GM12892 (cell line): ENCODE results near the gene WDR45B.

Experiments used
- DNase-seq: peaks from one replicate; pipeline ENCODE4 v3.0.0; 2011; ENCODE audit not compliant: insufficient read length
- FAIRE-seq: peaks from 2 replicates; lab custom pipeline; 2011; peaks lifted over from hg19 to GRCh38; lab: Jason Lieb, UNC
- POLR2A ChIP-seq: IDR thresholded peaks from 2 replicates; pipeline ENCODE4 v1.6.1; 2011; ENCODE audit warnings: low read depth, low read length, control low read depth
- POLR2AphosphoS5 ChIP-seq: IDR thresholded peaks from 2 replicates; pipeline ENCODE4 v1.6.1; 2011; ENCODE audit warnings: low read depth, low read length, control low read depth
- TAF1 ChIP-seq: IDR thresholded peaks from 2 replicates; pipeline ENCODE4 v1.6.1; 2011; ENCODE audit warnings: low read depth, mild to moderate bottlenecking, control low read depth, low read length, borderline replicate concordance

The WDR45B gene

DNA sequence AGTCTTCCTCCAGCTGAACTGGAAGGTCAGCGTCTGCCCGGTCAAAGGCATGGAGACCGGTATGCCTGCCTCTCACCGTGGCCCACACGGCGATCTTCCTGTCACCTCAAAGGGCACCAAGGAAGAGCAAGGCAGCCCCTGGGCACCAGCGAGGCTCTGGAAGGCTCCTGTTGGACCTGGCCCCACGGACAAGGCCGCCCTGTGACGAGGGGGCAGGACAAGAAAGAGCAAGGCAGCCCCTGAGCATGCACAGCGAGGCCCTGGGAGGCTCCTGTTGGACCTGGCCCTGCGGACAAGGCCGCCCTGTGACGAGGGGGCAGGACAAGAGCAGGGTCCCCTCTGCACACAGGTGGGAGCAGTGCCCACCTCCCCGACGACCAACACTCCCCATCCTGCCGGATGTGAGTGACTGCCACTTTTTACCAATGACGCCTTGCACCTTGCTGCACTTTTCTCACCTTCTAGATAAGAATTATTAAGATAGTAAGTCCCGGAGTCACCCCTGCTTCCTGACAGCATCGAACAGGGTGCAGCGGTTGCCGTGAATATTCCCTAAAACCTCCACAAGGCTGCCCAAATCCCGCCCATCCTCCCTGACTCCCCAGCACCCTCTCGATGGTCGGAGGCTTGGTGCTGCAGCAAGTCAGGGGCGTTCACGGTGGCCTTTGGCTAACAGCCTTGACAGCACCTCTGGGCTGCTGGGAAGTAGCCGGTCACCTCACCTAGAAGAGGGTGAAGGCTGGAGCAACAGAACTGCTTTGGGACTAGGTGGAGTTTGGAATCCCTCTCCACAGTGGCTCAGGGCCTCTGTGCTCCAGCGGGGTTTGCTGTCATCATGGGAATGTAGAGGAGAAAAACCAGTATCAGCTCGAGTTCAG, 5.6 kb upstream of the WDR45B start:
- FAIRE-seq = no peak
- DNase-seq = no peak
- no peak for TF ChIP-seq POLR2AphosphoS5
- TF ChIP-seq POLR2A = no peak
- TF ChIP-seq TAF1 = no peak

DNA sequence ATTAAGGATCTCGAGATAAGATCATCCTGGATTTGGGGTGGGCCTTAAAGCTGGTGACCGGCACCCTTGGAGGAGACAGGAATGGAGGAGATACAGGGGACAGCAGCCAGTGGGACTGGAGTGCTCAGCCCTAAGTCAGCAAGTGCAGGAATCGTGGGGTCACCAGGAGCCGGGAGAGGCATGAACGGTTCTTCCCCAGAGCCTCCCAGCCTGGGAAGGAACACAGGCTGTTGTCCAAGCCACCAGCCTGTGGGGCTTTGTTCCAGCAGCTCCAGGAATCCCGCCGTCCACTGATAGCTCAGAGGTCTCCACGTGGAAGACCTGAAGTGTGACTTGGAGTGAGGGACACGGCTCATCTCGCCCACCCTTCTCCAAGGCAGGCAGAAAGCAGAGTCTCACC, 2.5 kb upstream of the WDR45B start:
- DNase-seq (no peak), FAIRE-seq (no peak)
- no peak for TF ChIP-seq POLR2AphosphoS5
- TF ChIP-seq POLR2A = no peak
- TF ChIP-seq TAF1 = no peak

DNA sequence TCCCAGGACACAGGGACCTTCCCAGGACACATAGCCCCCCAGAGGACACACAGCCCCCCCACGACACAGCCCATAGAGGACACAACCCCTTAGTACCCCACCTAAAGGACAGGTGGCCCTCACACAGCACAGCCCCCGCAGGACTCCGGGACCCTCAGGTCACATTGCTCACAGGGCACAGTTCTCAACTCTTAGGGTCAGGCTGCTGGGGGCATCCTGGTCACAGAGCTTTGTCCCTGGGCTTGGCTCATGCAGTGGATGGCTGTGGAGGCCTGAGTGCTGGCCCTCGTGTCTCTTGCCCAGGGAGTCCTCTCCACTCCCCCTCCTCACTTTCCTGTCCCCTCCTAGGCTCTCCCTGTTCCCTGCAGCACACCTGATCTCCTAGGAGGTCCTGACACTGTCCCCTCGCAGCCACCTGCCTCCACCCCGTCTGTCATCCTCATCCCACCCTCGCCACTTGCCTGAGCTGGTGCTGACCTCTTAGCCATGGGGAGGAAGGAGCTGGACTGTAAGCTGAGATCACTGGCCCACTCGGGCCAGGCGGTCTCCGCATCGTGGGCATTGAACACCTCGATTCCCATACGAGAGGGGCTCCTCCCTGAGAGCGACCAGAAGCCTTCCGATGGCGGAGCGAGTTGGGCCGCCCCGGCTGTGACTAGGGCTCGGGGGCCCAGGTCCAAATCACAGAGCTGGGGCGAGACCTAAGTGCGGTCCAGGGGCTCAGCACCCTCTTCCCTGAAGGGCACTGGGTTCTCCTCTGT, 1.4 kb upstream of the WDR45B start:
- no peak for FAIRE-seq
- DNase-seq = no peak
- TF ChIP-seq TAF1 (no peak), POLR2AphosphoS5 (no peak)

DNA sequence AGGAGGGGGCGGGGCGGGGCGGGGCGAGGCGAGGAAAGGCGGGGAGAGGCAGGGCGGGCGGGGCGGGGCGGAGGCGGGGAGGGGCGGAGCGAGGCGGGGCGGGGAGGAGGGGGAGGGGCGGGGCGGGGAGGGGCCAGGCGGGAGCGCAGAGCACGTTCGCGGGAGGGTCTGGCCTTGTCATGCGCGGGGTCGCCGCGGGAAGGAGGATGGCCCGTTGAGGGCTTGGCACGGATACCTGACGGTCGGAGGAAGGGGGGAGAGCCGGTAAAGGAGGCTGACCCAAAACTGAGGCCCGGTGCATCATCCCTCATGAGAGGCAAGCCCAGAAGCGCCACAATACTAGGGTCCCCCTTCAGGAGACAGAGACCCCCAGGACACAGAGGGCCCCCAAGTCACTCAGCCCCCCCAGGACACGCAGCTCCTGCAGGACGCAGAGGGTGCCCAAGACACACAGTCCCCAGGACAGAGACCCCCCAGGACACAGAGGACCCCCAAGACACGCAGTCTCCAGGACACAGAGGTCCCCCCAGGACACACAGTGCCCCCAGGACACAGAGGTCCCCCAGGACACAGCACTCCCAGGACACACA, 593 bp upstream of the WDR45B start:
- TF ChIP-seq POLR2AphosphoS5 = no peak
- TF ChIP-seq POLR2A = no peak
- TF ChIP-seq TAF1 = no peak
- FAIRE-seq = no peak
- DNase-seq = peak; percentile 54

DNA sequence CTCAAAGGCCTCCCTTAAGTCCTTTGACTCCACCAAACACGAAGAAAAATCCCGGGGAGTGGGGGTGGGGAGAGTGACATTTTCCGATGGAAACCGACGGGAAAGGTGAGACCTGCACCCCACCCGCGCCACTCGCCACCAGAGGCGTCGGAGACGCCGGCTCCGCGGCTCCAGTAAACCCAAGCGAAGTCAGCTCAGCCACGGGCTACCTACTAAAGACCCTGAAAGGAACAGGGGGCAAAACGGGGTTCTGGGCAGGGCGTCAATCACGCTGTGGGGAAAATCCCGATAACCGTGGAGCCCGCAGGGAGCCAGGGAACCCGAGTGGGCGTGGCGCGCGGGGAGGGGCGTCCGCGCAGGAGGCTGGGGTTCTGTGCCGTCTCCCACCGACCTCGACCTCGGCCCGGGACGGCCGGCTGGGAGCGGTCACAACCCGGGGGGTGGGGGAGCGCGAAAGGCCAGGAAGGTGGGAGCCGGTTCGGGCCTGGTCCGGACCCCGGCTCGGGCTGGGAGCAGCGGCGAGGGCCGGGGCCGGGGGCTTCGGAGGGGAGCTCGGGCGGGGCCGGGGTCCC, 565 bp downstream of the WDR45B start:
- peak; percentile 63 for DNase-seq
- no peak for FAIRE-seq
- no peak; the same call in 1 of the 2 replicates for TF ChIP-seq TAF1
- TF ChIP-seq POLR2AphosphoS5 = no peak
- TF ChIP-seq POLR2A = no peak

DNA sequence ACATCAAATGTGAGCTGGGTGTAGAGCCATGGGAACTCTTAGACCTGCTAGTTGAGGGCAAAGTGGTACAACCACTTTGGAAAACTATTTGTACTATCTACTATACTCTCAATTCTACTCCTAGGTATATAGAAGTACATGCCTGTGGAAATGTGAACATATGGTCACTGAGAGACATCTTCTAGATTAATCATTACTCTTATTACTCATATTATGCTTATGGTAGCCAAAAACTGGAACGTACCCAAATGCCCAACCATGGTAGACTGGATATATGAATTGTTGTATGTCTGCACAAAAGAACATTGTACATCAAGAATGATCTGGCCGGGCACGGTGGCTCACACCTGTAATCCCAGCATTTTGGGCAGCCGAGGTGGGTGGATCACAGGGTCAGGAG, 2.7 kb downstream of the WDR45B start:
- no peak for TF ChIP-seq POLR2AphosphoS5
- TF ChIP-seq POLR2A = no peak
- no peak for TF ChIP-seq TAF1
- FAIRE-seq (no peak), DNase-seq (no peak)

DNA sequence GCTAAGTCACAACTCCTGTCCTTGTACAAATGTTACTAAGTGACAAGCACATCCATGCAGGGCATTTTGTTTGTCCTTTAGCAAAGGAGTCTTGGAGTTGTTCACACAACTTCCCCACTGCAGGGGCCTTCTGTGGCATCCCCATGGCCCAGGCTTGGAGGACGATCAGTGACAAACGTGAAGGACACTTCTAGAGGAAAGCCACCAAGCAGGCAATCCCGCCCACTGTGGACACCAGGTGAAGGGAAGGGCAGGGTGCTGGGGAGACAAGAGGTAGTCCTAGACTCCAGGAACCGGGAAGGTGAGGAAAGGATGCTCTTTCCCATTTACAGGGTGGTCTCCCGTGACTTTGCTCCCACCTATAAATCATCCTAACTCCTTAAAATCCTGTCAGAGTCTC, 4.1 kb downstream of the WDR45B start:
- DNase-seq = no peak
- no peak for FAIRE-seq
- TF ChIP-seq POLR2A = no peak

DNA sequence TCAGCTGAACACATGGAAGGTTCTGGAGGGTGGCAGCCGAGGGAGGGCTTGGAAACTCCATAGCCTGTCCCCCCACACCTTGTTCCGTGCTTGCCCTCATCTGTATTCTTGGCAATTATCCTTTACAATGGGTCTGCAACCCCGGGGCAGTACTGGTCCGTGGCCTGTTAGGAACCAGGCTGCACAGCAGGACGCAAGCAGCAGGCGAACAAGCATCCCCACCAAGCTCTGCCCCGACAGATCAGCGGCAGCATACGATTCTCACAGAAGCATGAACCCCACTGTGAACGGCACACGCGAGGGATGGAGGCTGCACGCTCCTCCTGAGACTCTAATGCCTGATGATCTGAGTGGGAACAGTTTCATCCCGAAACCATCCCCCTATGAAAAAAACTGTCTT, 6.2 kb downstream of the WDR45B start:
- no peak for TF ChIP-seq POLR2A
- no peak for TF ChIP-seq POLR2AphosphoS5
- TF ChIP-seq TAF1 = no peak
- no peak for DNase-seq
- no peak for FAIRE-seq

DNA sequence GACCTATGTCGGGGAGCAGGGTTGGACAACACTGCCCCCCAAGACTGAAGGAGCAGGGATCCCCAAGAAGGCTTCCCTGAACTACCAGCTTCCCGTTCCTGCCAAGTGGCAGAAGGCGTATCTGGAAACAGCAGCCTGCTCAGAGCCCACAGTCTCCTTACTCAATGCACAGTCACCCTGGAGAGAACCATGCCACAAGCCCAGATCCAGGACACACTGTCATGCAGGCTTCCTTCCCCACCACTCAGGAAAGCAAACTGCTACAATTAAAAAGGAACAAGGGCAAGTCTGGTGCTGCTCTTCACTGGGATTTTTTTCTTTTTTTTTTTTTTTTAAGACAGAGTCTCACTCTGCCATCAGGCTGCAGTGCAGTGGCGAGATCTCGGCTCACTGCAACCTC, 8.2 kb downstream of the WDR45B start:
- TF ChIP-seq POLR2A (no peak), TAF1 (no peak), POLR2AphosphoS5 (no peak)

DNA sequence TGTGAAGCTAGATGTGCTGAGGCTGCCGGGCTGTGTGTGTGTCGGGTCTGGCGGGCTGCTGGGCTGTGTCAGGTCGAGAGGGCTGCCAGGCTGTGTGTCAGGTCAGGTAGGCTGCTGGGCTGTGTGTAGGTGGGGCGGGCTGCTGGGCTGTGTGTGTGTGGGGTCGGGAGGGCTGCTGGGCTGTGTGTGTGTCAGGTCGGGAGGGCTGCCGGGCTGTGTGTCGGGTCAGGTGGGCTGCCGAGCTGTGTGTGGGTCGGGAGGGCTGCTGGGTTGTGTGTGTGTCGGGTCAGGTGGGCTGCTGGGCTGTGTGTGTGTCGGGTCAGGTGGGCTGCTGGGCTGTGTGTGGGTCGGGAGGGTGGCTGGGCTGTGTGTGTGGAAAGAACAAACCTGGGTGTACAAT, 8.6 kb downstream of the WDR45B start:
- DNase-seq (no peak), FAIRE-seq (no peak)
- no peak for TF ChIP-seq POLR2A

More for the DNA sequence above, 8.2 kb downstream of the WDR45B start:
- no peak for FAIRE-seq
- DNase-seq = no peak

DNA sequence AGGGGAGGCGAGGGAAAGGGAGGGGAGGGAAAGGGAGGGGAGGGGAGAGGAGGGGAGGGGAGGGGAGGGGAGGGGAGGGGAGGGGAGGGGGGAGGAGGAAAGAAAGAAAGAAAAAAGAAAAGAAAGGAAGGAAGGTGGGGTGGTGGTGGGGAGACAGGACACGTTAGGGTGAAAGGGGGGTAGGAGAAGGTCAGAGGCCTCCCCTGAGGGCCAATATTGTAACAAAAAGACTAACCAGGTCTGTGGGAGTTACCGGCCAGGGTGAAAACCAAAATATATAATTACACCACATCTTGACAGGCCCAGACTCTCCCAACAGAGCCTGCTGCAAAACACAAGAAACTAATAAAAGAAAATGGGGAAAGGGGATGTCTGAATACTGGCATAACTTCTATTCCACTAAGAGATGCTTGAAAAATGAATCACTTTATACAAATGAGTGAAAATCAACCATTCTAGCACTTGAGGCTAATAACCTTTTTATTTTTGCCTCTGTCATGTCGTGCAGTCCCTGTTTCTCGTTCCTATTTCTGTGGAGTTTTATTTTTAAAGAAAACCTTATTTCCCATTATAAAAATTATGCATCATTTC, 10.0 kb downstream of the WDR45B start:
- FAIRE-seq (no peak), DNase-seq (no peak)
- TF ChIP-seq TAF1 (no peak), POLR2AphosphoS5 (no peak), POLR2A (no peak)
